ENCODE results near the gene LRRFIP1. TPM values are rescaled to one million over a fixed set of nuclear protein-coding genes. Genes with fewer than 3 reads are reported as not detected.

Gene LRRFIP1
- total RNA-seq, 4 donors from 2014 or later, result 98.5 to 147 (median 122) TPM

- H3K4me3 ChIP-seq, result no peak overlapping the region
- intact Hi-C loops (cut with DNase I; ENCODE audit: low total_unique reads), result loop anchor here (10.0 kb wide), 1 partner anchor 121 kb away; no protein-coding TSS in a partner anchor
- in situ Hi-C loops (cut with MboI; ENCODE audit: low pct_ligation_motif_present in 1 of 4, low pct_unique_long_range_greater_than_20kb in 1 of 4, low sequenced_read_pairs in 3 of 4), result no loop called here
- no peaks in the 10 kb centered on the region for H3K36me3 ChIP-seq
- no peak for DNase-seq
- WGBS, 2 donors (ENCODE audit: low coverage in 1 of 2), result 33 to 80% methylated on average over 1 to 13 of the region's 13 CpGs
- no peaks in the 10 kb centered on the region for H3K9me3 ChIP-seq
- H3K4me1 ChIP-seq, result peaks cover 7 to 17% (median 11%) of the 10 kb centered on the region in 4 donors
- peaks cover 22% of the 10 kb centered on the region for H3K27me3 ChIP-seq
- H3K27ac ChIP-seq, result no peak overlapping the region
- TF ChIP-seq EP300 (IDR thresholded peaks at IDR 0.05; ENCODE audit: low read depth) (no peak), CTCF (IDR thresholded peaks at IDR 0.05) (no peak), POLR2A (IDR thresholded peaks at IDR 0.05) (no peak), POLR2AphosphoS5 (IDR thresholded peaks at IDR 0.05) (no peak)
Measured at GRCh38 chr2:237623428-237624403, 3.7 kb upstream of the LRRFIP1 start.

GRCh38 chr2:237624565-237624964 lies 2.8 kb upstream of the LRRFIP1 start:
- H3K36me3 ChIP-seq, result no peaks in the 10 kb centered on the region
- peaks cover 24% of the 10 kb centered on the region for H3K27me3 ChIP-seq
- TF ChIP-seq CTCF (IDR thresholded peaks at IDR 0.05) (no peak), POLR2A (IDR thresholded peaks at IDR 0.05) (no peak), POLR2AphosphoS5 (IDR thresholded peaks at IDR 0.05) (no peak), EP300 (IDR thresholded peaks at IDR 0.05; ENCODE audit: low read depth) (no peak)
- intact Hi-C loops (cut with DNase I; ENCODE audit: low total_unique reads) (loop anchor here (10.0 kb wide), 1 partner anchor 120 kb away; no protein-coding TSS in a partner anchor), in situ Hi-C loops (cut with MboI; ENCODE audit: low pct_ligation_motif_present in 1 of 4, low pct_unique_long_range_greater_than_20kb in 1 of 4, low sequenced_read_pairs in 3 of 4) (no loop called here)
- H3K4me1 ChIP-seq, result peaks cover 9 to 22% (median 13%) of the 10 kb centered on the region in 4 donors
- H3K9me3 ChIP-seq, result no peaks in the 10 kb centered on the region
- DNase-seq, result no peak
- H3K4me3 ChIP-seq, result no peak overlapping the region
- H3K27ac ChIP-seq, result no peak overlapping the region
- WGBS, 2 donors (ENCODE audit: low coverage in 1 of 2), result 85% methylated on average over 6 of the region's 6 CpGs; no CpG with 5 or more reads in 1 of the 2 donors

- intact Hi-C loops (cut with DNase I; ENCODE audit: low total_unique reads), result loop anchor here (5.0 to 10.0 kb wide), 2 partner anchors 37 to 120 kb away; no protein-coding TSS in a partner anchor
- 79% methylated on average over 10 of the region's 10 CpGs; no CpG with 5 or more reads in 1 of the 2 donors for WGBS, 2 donors (ENCODE audit: low coverage in 1 of 2)
- H3K36me3 ChIP-seq, result no peaks in the 10 kb centered on the region
- in situ Hi-C loops (cut with MboI; ENCODE audit: low pct_ligation_motif_present in 1 of 4, low pct_unique_long_range_greater_than_20kb in 1 of 4, low sequenced_read_pairs in 3 of 4), result no loop called here
- peaks cover 9 to 22% (median 13%) of the 10 kb centered on the region in 4 donors for H3K4me1 ChIP-seq
- TF ChIP-seq CTCF (IDR thresholded peaks at IDR 0.05), result no peak
- TF ChIP-seq POLR2A (IDR thresholded peaks at IDR 0.05), result no peak
- no peak for TF ChIP-seq POLR2AphosphoS5 (IDR thresholded peaks at IDR 0.05)
- no peak for TF ChIP-seq EP300 (IDR thresholded peaks at IDR 0.05; ENCODE audit: low read depth)
- peaks cover 24% of the 10 kb centered on the region for H3K27me3 ChIP-seq
- H3K9me3 ChIP-seq, result no peaks in the 10 kb centered on the region
- peak; percentile 26 for DNase-seq
- H3K27ac ChIP-seq, result peak overlapping the region in 2 of 4 donors; percentile 10 to 30
- H3K4me3 ChIP-seq, result no peak overlapping the region
Measured at GRCh38 chr2:237625216-237625705, 2.1 kb upstream of the LRRFIP1 start.

GRCh38 chr2:237625777-237626176 lies 1.6 kb upstream of the LRRFIP1 start:
- in situ Hi-C loops (cut with MboI; ENCODE audit: low pct_ligation_motif_present in 1 of 4, low pct_unique_long_range_greater_than_20kb in 1 of 4, low sequenced_read_pairs in 3 of 4), result no loop called here
- H3K4me3 ChIP-seq, result no peak overlapping the region
- peaks cover 24% of the 10 kb centered on the region for H3K27me3 ChIP-seq
- peaks cover 9 to 22% (median 13%) of the 10 kb centered on the region in 4 donors for H3K4me1 ChIP-seq
- intact Hi-C loops (cut with DNase I; ENCODE audit: low total_unique reads), result loop anchor here (5.0 to 10.0 kb wide), 2 partner anchors 37 to 119 kb away; no protein-coding TSS in a partner anchor
- peak overlapping the region in 2 of 4 donors; percentile 10 to 30 for H3K27ac ChIP-seq
- no peak for TF ChIP-seq EP300 (IDR thresholded peaks at IDR 0.05; ENCODE audit: low read depth)
- no peak for TF ChIP-seq POLR2AphosphoS5 (IDR thresholded peaks at IDR 0.05)
- no peak for TF ChIP-seq CTCF (IDR thresholded peaks at IDR 0.05)
- no peak for TF ChIP-seq POLR2A (IDR thresholded peaks at IDR 0.05)
- no peaks in the 10 kb centered on the region for H3K36me3 ChIP-seq
- WGBS, 2 donors (ENCODE audit: low coverage in 1 of 2), result 55% methylated on average over 6 of the region's 6 CpGs; no CpG with 5 or more reads in 1 of the 2 donors
- no peak for DNase-seq
- no peaks in the 10 kb centered on the region for H3K9me3 ChIP-seq
